H9 (cell line): ENCODE results near the gene PDIA2. TPM values are rescaled to one million over a fixed set of nuclear protein-coding genes. Genes with fewer than 3 reads are reported as not detected.

Experiments used
- DNase-seq: peaks from one replicate; pipeline ENCODE4 v3.0.0-alpha.2; 2017
- H2AFZ ChIP-seq: one replicate; pipeline ENCODE4 v1.6.1; 2013; ENCODE audit warnings: mild to moderate bottlenecking, low read length, control low read depth, moderate library complexity
- H2AK5ac ChIP-seq: 2 replicates; pipeline ENCODE4 v1.6.1; 2013; ENCODE audit warnings: low read length, control low read depth, mixed read lengths; ENCODE audit not compliant: insufficient read length
- H2BK120ac ChIP-seq: one replicate; pipeline ENCODE4 v1.6.1; 2013; ENCODE audit warnings: low read depth, mild to moderate bottlenecking, low read length, control low read depth, inconsistent platforms; ENCODE audit not compliant: poor library complexity, severe bottlenecking
- H2BK12ac ChIP-seq: 2 replicates; pipeline ENCODE4 v1.6.1; 2013; ENCODE audit warnings: low read length, control low read depth, mixed read lengths, low read depth; ENCODE audit not compliant: insufficient read length
- H2BK15ac ChIP-seq: 2 replicates; pipeline ENCODE4 v1.6.1; 2013; ENCODE audit warnings: low read depth, low read length, control low read depth
- H2BK20ac ChIP-seq: one replicate; pipeline ENCODE4 v1.6.1; 2013; ENCODE audit warnings: low read depth, mild to moderate bottlenecking, low read length, control low read depth, inconsistent platforms; ENCODE audit not compliant: poor library complexity, severe bottlenecking
- H2BK5ac ChIP-seq: 2 replicates; pipeline ENCODE4 v1.6.1; 2013; ENCODE audit warnings: low read length, control low read depth, mixed read lengths; ENCODE audit not compliant: insufficient read length
- H3K14ac ChIP-seq: 2 replicates; pipeline ENCODE4 v1.6.1; 2013; ENCODE audit warnings: low read length, control low read depth; ENCODE audit not compliant: insufficient read depth
- H3K18ac ChIP-seq: 2 replicates; pipeline ENCODE4 v1.6.1; 2013; ENCODE audit warnings: low read depth, mild to moderate bottlenecking, mixed read lengths, low read length, control low read depth; ENCODE audit not compliant: insufficient read length
- H3K23ac ChIP-seq: 2 replicates; pipeline ENCODE4 v1.6.1; 2013; ENCODE audit warnings: low read length, control low read depth, mixed read lengths, low read depth; ENCODE audit not compliant: insufficient read length
- H3K23me2 ChIP-seq: 2 replicates; pipeline ENCODE4 v1.6.1; 2013; ENCODE audit warnings: low read depth, mild to moderate bottlenecking, mixed read lengths, low read length, control low read depth; ENCODE audit not compliant: insufficient read length, poor library complexity, severe bottlenecking
- H3K27ac ChIP-seq: 2 replicates; pipeline ENCODE4 v1.5.1; 2013; ENCODE audit warnings: low read length, control low read depth, mixed read lengths, low read depth; ENCODE audit not compliant: insufficient read length
- H3K27me3 ChIP-seq: 2 replicates; pipeline ENCODE4 v1.6.1; 2013; ENCODE audit warnings: low read length, control low read depth, inconsistent platforms; ENCODE audit not compliant: insufficient read depth
- H3K4ac ChIP-seq: 2 replicates; pipeline ENCODE4 v1.6.1; 2013; ENCODE audit warnings: low read depth, mild to moderate bottlenecking, control low read depth, inconsistent platforms, low read length, moderate library complexity
- H3K4me1 ChIP-seq: 2 replicates; pipeline ENCODE4 v1.6.1; 2013; ENCODE audit warnings: low read length, control low read depth, inconsistent platforms; ENCODE audit not compliant: insufficient read depth
- H3K4me2 ChIP-seq: 2 replicates; pipeline ENCODE4 v1.6.1; 2013; ENCODE audit warnings: low read length, control low read depth, mixed read lengths; ENCODE audit not compliant: insufficient read length, insufficient read depth
- H3K56ac ChIP-seq: 2 replicates; pipeline ENCODE4 v1.6.1; 2013; ENCODE audit warnings: low read depth, mild to moderate bottlenecking, mixed read lengths, low read length, control low read depth; ENCODE audit not compliant: insufficient read length
- H3K79me1 ChIP-seq: 2 replicates; pipeline ENCODE4 v1.6.1; 2013; ENCODE audit warnings: low read depth, mild to moderate bottlenecking, moderate library complexity, low read length, control low read depth, inconsistent platforms; ENCODE audit not compliant: insufficient read depth, poor library complexity, severe bottlenecking
- H3K79me2 ChIP-seq: 2 replicates; pipeline ENCODE4 v1.6.1; 2013; ENCODE audit warnings: low read length, control low read depth, inconsistent platforms; ENCODE audit not compliant: insufficient read depth
- H3K9ac ChIP-seq: 2 replicates; pipeline ENCODE4 v1.6.1; 2013; ENCODE audit warnings: low read length, control low read depth, mixed read lengths; ENCODE audit not compliant: insufficient read length; ENCODE audit errors: extremely low read depth
- H3K9me3 ChIP-seq: one replicate; pipeline ENCODE4 v1.6.1; 2013; ENCODE audit warnings: low read depth, low read length, inconsistent platforms; ENCODE audit not compliant: control insufficient read depth
- H3T11ph ChIP-seq: one replicate; pipeline ENCODE4 v1.6.1; 2013; ENCODE audit warnings: mild to moderate bottlenecking, low read length, control low read depth, inconsistent platforms
- H4K20me1 ChIP-seq: one replicate; pipeline ENCODE4 v1.6.1; 2013; ENCODE audit not compliant: control insufficient read depth, insufficient read length, insufficient read depth
- H4K5ac ChIP-seq: 2 replicates; pipeline ENCODE4 v1.6.1; 2013; ENCODE audit warnings: low read depth, mild to moderate bottlenecking, mixed read lengths, low read length, control low read depth; ENCODE audit not compliant: insufficient read length
- H4K8ac ChIP-seq: replicated peaks from 2 replicates; pipeline ENCODE4 v1.6.1; 2013; ENCODE audit warnings: low read length, control low read depth, mixed read lengths, low read depth; ENCODE audit not compliant: insufficient read length
- H4K91ac ChIP-seq: 2 replicates; pipeline ENCODE4 v1.6.1; 2013; ENCODE audit warnings: low read depth, mild to moderate bottlenecking, moderate library complexity, mixed read lengths, low read length, control low read depth; ENCODE audit not compliant: insufficient read length
- H3K27ac Mint-ChIP-seq, 3 experiments: 2 replicates in 2 of 3; 3 replicates in 1 of 3; pipeline ENCODE4 v1.8.0; 2020 to 2021; ENCODE audit warnings: mixed read lengths in 3 of 3, mild to moderate bottlenecking in 1 of 3, moderate library complexity in 1 of 3
- H3K27me3 Mint-ChIP-seq: 2 replicates; pipeline ENCODE4 v1.8.0; 2021; ENCODE audit warnings: low read depth, mild to moderate bottlenecking, moderate library complexity, mixed read lengths
- H3K36me3 Mint-ChIP-seq, 3 experiments: 2 replicates in 2 of 3; 3 replicates in 1 of 3; pipeline ENCODE4 v1.8.0; 2020 to 2021; ENCODE audit warnings: low read depth in 3 of 3, mixed read lengths in 3 of 3; ENCODE audit not compliant: insufficient read depth in 1 of 3
- H3K4me1 Mint-ChIP-seq, 2 experiments: 2 replicates each; pipeline ENCODE4 v1.8.0; 2020; ENCODE audit warnings: mixed read lengths in 2 of 2
- H3K4me3 Mint-ChIP-seq, 2 experiments: 2 replicates in 1 of 2; 3 replicates in 1 of 2; pipeline ENCODE4 v1.8.0; 2020 to 2021; ENCODE audit warnings: mild to moderate bottlenecking in 2 of 2, mixed read lengths in 2 of 2, moderate library complexity in 1 of 2
- H3K9me3 Mint-ChIP-seq, 2 experiments: 2 replicates in 1 of 2; 3 replicates in 1 of 2; pipeline ENCODE4 v1.8.0; 2020; ENCODE audit warnings: mild to moderate bottlenecking in 2 of 2, mixed read lengths in 2 of 2, moderate library complexity in 1 of 2
- CTCF ChIP-seq: fragments of 200-600 bp; sonication (generic); conservative IDR thresholded peaks from 3 replicates; pipeline ENCODE4 v1.8.0; 2021; ENCODE audit warnings: antibody characterized with exemption, mild to moderate bottlenecking
- WGBS: extraction: QIAGEN DNeasy Blood & Tissue Kit; methylation state at CpG from one replicate; pipeline ENCODE4 v1.1.7; 2013; ENCODE audit warnings: missing lambda C conversion rate, low lambda C conversion rate, mixed read lengths; ENCODE audit not compliant: insufficient read length; ENCODE audit errors: extremely low coverage; 5-methylcytosine and 5-hydroxymethylcytosine counted together
- total RNA-seq: library from RNA; stranded (reverse); gene quantifications from 2 replicates; pipeline ENCODE4 v1.2.1, GENCODE V29; 2021

Gene PDIA2
- total RNA-seq, 1 experiment from 2014 or later = 1.4 TPM

GRCh38 chr16:282491-282890 is 473 bp upstream of the PDIA2 start:
- no peak for TF ChIP-seq CTCF
- H3K27ac ChIP-seq = no peak overlapping the region

More at GRCh38 chr16:282491-282890, 473 bp upstream of the PDIA2 start:
- Histone ChIP-seq H3K9ac (no peak overlapping the region), H3K23me2 (peaks cover 3% of the 10 kb centered on the region), H4K8ac (no peak overlapping the region), H4K5ac (no peak overlapping the region), H3K4me1 (no peaks in the 10 kb centered on the region), H2BK12ac (no peak overlapping the region), H2AFZ (no peak overlapping the region), H3K27me3 (no peaks in the 10 kb centered on the region; the same call in 1 of the 2 replicates), H4K20me1 (no peaks in the 10 kb centered on the region), H3K56ac (no peak overlapping the region), H3K4ac (no peak overlapping the region), H3K9me3 (no peaks in the 10 kb centered on the region), H2BK15ac (no peak overlapping the region), H2BK120ac (no peak overlapping the region), H3K4me2 (no peak overlapping the region), H3K79me2 (no peaks in the 10 kb centered on the region), H2AK5ac (no peak overlapping the region), H2BK5ac (no peak overlapping the region), H4K91ac (no peak overlapping the region), H3T11ph (no peak overlapping the region), H3K79me1 (no peaks in the 10 kb centered on the region), H3K23ac (no peak overlapping the region), H3K18ac (no peak overlapping the region), H2BK20ac (no peak overlapping the region), H3K14ac (no peak overlapping the region)
- no peak overlapping the region for H3K27ac Mint-ChIP-seq
- no CpG with 5 or more reads among the region's 22 CpGs for WGBS
- H3K36me3 Mint-ChIP-seq = peaks cover 11 to 14% (median 13%) of the 10 kb centered on the region in 3 experiments
- no peak overlapping the region for H3K4me3 Mint-ChIP-seq
- H3K9me3 Mint-ChIP-seq = peaks cover 8 to 12% of the 10 kb centered on the region in 2 experiments
- peaks cover 36% of the 10 kb centered on the region for H3K27me3 Mint-ChIP-seq
- DNase-seq = no peak
- no peaks in the 10 kb centered on the region for H3K4me1 Mint-ChIP-seq
